Retinal pigment epithelial cell (primary cell): ENCODE results near the gene RNF223.
"Not testable (repeated sequence)": the region's sequence is repeated elsewhere in the genome, so short reads cannot be mapped to it uniquely, and the experiment has no call there.

Experiments
- DNase-seq: peaks from one replicate; pipeline ENCODE4 v3.0.0-alpha.2; 2010; ENCODE audit warnings: low read depth
- H3K4me3 ChIP-seq: 2 replicates; pipeline ENCODE4 v1.5.1; 2011; ENCODE audit warnings: mild to moderate bottlenecking, low read length, control low read depth, moderate library complexity
- CTCF ChIP-seq: conservative IDR thresholded peaks from 2 replicates; pipeline ENCODE4 v1.5.1; 2011; ENCODE audit warnings: low read depth, low read length, control low read depth, inconsistent platforms

RNF223 gene

GRCh38 chr1:1106510-1107221, 32.6 kb upstream of the RNF223 start:
- H3K4me3 ChIP-seq, result no peak overlapping the region
- DNase-seq, result no peak
- TF ChIP-seq CTCF, result no peak

GRCh38 chr1:1104152-1104551, 30.0 kb upstream of the RNF223 start:
- DNase-seq, H3K4me3 ChIP-seq: not testable (repeated sequence)

GRCh38 chr1:1101503-1101902, 27.4 kb upstream of the RNF223 start:
- DNase-seq, result no peak
- no peak for TF ChIP-seq CTCF
- H3K4me3 ChIP-seq, result no peak overlapping the region

GRCh38 chr1:1100296-1100695, 26.2 kb upstream of the RNF223 start:
- no peak for TF ChIP-seq CTCF
- no peak for DNase-seq

GRCh38 chr1:1099506-1100183, 25.5 kb upstream of the RNF223 start:
- no peak for TF ChIP-seq CTCF
- no peak overlapping the region for H3K4me3 ChIP-seq
- no peak for DNase-seq

More at GRCh38 chr1:1100296-1100695, 26.2 kb upstream of the RNF223 start:
- no peak overlapping the region for H3K4me3 ChIP-seq

GRCh38 chr1:1098681-1099421, 24.7 kb upstream of the RNF223 start:
- DNase-seq, result no peak
- TF ChIP-seq CTCF, result no peak
- no peak overlapping the region for H3K4me3 ChIP-seq

- not testable (repeated sequence) for H3K4me3 ChIP-seq, DNase-seq
Measured at GRCh38 chr1:1096136-1096535, 22.0 kb upstream of the RNF223 start.

- TF ChIP-seq CTCF, result no peak
- H3K4me3 ChIP-seq, result no peak overlapping the region
- no peak for DNase-seq
Measured at GRCh38 chr1:1094981-1095380, 20.9 kb upstream of the RNF223 start.
